NCI-H524 treated with DMSO at 0.1 percent for 48 hours (cell line): ENCODE data around the gene SECISBP2.

Source experiments
- DNase-seq: peaks from one replicate; lab custom pipeline; 2025; lab: John Stamatoyannopoulos, UW

Gene SECISBP2

GRCh38 chr9:89405826-89406225 is 87.5 kb downstream of the SECISBP2 start:
- no peak for DNase-seq

- DNase-seq = no peak
These were observed 88.8 kb downstream of the SECISBP2 start for GRCh38 chr9:89407070-89407469.

- no peak for DNase-seq
These were observed 90.4 kb downstream of the SECISBP2 start for GRCh38 chr9:89408628-89409101.
